ENCODE measurements around the gene ZBTB24. TPM values are rescaled to one million over a fixed set of nuclear protein-coding genes. Genes with fewer than 3 reads are reported as not detected.

The ZBTB24 gene
- total RNA-seq, 1 experiment from 2014 or later, result 21.5 TPM

DNA sequence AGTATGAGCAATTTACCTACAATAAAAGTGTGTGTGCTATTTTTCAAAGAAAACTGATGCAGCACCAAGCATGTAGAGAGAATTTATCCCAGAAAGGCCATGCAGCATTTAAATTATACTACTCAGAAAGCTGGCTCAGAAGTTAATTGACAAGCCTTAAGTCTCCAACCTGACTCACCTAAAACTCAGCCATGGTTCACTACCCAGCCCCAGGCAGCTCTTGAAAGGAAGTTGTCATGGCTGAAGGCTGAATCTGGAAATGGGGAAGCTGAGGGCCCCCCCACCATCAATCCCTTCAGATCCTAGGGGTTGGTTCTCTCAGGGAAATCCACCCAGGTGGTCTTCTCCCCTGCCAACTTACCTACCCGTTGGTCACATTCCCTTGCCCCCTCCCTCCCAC lies 62.3 kb downstream of the ZBTB24 start:
- H3K36me3 ChIP-seq (ENCODE audit: control insufficient read depth, insufficient read depth, low read length), result no peaks in the 10 kb centered on the region
- ATAC-seq, result peak; percentile 69
- intact Hi-C loops (cut with micrococcal nuclease; ENCODE audit: unreplicated experiment), result no loop called here
- peaks cover 23% of the 10 kb centered on the region for H3K4me1 ChIP-seq (ENCODE audit: control insufficient read depth, insufficient read depth, low read length)
- in situ Hi-C loops (cut with HindIII; ENCODE audit: low pct_unique_long_range_greater_than_20kb, low sequenced_read_pairs), result no loop called here
- H3K27me3 ChIP-seq (ENCODE audit: control insufficient read depth, insufficient read depth, low read length), result no peaks in the 10 kb centered on the region
- ChIA-PET POLR2A (no interaction called here), CTCF (no interaction called here)
- no peak for DNase-seq (ENCODE audit: low read depth, low spot score)
- BruUV-seq (replicated peaks), result no TSS peak
- no peak for TF ChIP-seq SIN3A (IDR thresholded peaks at IDR 0.05; ENCODE audit: borderline replicate concordance, insufficient read depth, low read depth, low read length)
- TF ChIP-seq CTCF (IDR thresholded peaks at IDR 0.05), result no peak
- TF ChIP-seq TCF7L2 (IDR thresholded peaks at IDR 0.05; ENCODE audit: low read depth, low read length), result no peak
- TF ChIP-seq POLR2AphosphoS5 (IDR thresholded peaks at IDR 0.05; ENCODE audit: low read depth, low read length), result no peak
- TF ChIP-seq, protein P1, sequence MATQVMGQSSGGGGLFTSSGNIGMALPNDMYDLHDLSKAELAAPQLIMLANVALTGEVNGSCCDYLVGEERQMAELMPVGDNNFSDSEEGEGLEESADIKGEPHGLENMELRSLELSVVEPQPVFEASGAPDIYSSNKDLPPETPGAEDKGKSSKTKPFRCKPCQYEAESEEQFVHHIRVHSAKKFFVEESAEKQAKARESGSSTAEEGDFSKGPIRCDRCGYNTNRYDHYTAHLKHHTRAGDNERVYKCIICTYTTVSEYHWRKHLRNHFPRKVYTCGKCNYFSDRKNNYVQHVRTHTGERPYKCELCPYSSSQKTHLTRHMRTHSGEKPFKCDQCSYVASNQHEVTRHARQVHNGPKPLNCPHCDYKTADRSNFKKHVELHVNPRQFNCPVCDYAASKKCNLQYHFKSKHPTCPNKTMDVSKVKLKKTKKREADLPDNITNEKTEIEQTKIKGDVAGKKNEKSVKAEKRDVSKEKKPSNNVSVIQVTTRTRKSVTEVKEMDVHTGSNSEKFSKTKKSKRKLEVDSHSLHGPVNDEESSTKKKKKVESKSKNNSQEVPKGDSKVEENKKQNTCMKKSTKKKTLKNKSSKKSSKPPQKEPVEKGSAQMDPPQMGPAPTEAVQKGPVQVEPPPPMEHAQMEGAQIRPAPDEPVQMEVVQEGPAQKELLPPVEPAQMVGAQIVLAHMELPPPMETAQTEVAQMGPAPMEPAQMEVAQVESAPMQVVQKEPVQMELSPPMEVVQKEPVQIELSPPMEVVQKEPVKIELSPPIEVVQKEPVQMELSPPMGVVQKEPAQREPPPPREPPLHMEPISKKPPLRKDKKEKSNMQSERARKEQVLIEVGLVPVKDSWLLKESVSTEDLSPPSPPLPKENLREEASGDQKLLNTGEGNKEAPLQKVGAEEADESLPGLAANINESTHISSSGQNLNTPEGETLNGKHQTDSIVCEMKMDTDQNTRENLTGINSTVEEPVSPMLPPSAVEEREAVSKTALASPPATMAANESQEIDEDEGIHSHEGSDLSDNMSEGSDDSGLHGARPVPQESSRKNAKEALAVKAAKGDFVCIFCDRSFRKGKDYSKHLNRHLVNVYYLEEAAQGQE (IDR thresholded peaks at IDR 0.05; ENCODE audit: insufficient read depth in 1 of 2, low read depth in 2 of 2, low read length in 1 of 2), result no peak
- H3K27ac ChIP-seq (ENCODE audit: low read length), result no peak overlapping the region
- H3K4me3 ChIP-seq (ENCODE audit: low read depth in 2 of 2, low read length in 2 of 2), result no peak overlapping the region
- no peaks in the 10 kb centered on the region for H3K9me3 ChIP-seq (ENCODE audit: control insufficient read depth, insufficient read depth, low read depth, low read length)

DNA sequence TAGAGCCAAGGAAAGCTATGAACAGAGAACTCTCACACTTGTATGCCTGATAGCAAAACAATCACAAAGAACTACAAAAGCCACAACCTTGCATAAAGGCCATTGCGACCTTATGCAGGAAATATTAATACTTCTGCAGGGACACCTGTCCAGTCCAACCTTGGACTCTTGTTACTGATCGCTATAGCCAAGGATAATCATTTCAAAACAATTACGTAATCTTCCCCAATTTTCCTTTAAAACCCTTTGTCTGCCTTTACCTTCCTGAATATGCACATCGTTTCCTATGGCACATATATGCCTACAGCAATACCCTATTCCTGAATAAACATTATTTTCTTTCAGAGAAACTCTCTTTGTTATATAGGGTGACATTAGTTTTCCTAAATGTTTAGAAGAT lies 65.4 kb downstream of the ZBTB24 start:
- TF ChIP-seq TCF7L2 (IDR thresholded peaks at IDR 0.05; ENCODE audit: low read depth, low read length) (no peak), SIN3A (IDR thresholded peaks at IDR 0.05; ENCODE audit: borderline replicate concordance, insufficient read depth, low read depth, low read length) (no peak), POLR2AphosphoS5 (IDR thresholded peaks at IDR 0.05; ENCODE audit: low read depth, low read length) (no peak), CTCF (IDR thresholded peaks at IDR 0.05) (no peak)
- TF ChIP-seq, protein P1 (IDR thresholded peaks at IDR 0.05; ENCODE audit: insufficient read depth in 1 of 2, low read depth in 2 of 2, low read length in 1 of 2), result no peak
- intact Hi-C loops (cut with micrococcal nuclease; ENCODE audit: unreplicated experiment), result no loop called here
- in situ Hi-C loops (cut with HindIII; ENCODE audit: low pct_unique_long_range_greater_than_20kb, low sequenced_read_pairs), result no loop called here
- ATAC-seq (no peak), DNase-seq (ENCODE audit: low read depth, low spot score) (no peak)
- ChIA-PET POLR2A (no interaction called here), CTCF (no interaction called here)
- H3K4me1 ChIP-seq (ENCODE audit: control insufficient read depth, insufficient read depth, low read length), result peaks cover 11% of the 10 kb centered on the region
- no peaks in the 10 kb centered on the region for H3K36me3 ChIP-seq (ENCODE audit: control insufficient read depth, insufficient read depth, low read length)
- no peak overlapping the region for H3K4me3 ChIP-seq (ENCODE audit: low read depth in 2 of 2, low read length in 2 of 2)
- no peak overlapping the region for H3K27ac ChIP-seq (ENCODE audit: low read length)
- no peaks in the 10 kb centered on the region for H3K27me3 ChIP-seq (ENCODE audit: control insufficient read depth, insufficient read depth, low read length)
- BruUV-seq (replicated peaks), result no TSS peak
- H3K9me3 ChIP-seq (ENCODE audit: control insufficient read depth, insufficient read depth, low read depth, low read length), result no peaks in the 10 kb centered on the region

Other genes with a start within 250 kb of the ZBTB24 start
- 337 TPM for gene CD164, start 100.8 kb downstream of the ZBTB24 start, total RNA-seq (2021; ENCODE audit: unreplicated experiment)
- gene PPIL6, start 42.6 kb downstream of the ZBTB24 start, total RNA-seq (2021; ENCODE audit: unreplicated experiment), result 2.2 TPM
- 50.0 TPM for gene SMPD2, start 42.5 kb downstream of the ZBTB24 start, total RNA-seq (2021; ENCODE audit: unreplicated experiment)
- gene MICAL1, start 27.4 kb downstream of the ZBTB24 start, total RNA-seq (2021; ENCODE audit: unreplicated experiment), result 64.5 TPM
- gene AK9, start 208.0 kb upstream of the ZBTB24 start, total RNA-seq (2021; ENCODE audit: unreplicated experiment), result 2.3 TPM
- gene FIG4, start 208.1 kb upstream of the ZBTB24 start, total RNA-seq (2021; ENCODE audit: unreplicated experiment), result 19.0 TPM

Measured in Panc1 (cell line).